ENCODE results near the gene OIP5. TPM values are rescaled to one million over a fixed set of nuclear protein-coding genes. Genes with fewer than 3 reads are reported as not detected.

OIP5 gene
- total and polyA plus RNA-seq, 2 of the 13 experiments (the other 11 are each of a cell fraction or from before 2014, with no cell fraction given) = 10.7 to 38.0 TPM

- TF ChIP-seq, protein P1, sequence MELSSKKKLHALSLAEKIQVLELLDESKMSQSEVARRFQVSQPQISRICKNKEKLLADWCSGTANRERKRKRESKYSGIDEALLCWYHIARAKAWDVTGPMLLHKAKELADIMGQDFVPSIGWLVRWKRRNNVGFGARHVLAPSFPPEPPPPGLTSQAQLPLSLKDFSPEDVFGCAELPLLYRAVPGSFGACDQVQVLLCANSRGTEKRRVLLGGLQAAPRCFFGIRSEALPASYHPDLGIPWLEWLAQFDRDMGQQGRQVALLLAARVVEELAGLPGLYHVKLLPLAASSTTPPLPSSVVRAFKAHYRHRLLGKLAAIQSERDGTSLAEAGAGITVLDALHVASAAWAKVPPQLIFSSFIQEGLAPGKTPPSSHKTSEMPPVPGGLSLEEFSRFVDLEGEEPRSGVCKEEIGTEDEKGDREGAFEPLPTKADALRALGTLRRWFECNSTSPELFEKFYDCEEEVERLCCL (CRISPR knock-in tag; IDR thresholded peaks at IDR 0.05; ENCODE audit: borderline replicate concordance) = no peak
- TF ChIP-seq ZMAT3 (CRISPR knock-in tag; conservative IDR thresholded peaks at IDR 0.05) = no peak; the same call in 1 of the 2 replicates
- TF ChIP-seq ZFP90 (CRISPR knock-in tag; IDR thresholded peaks at IDR 0.05; ENCODE audit: borderline replicate concordance) = peak; percentile 58
- no peak for TF ChIP-seq ZNF180 (CRISPR knock-in tag; IDR thresholded peaks at IDR 0.05; ENCODE audit: borderline replicate concordance, low read depth)
- no peak for TF ChIP-seq FOXO1 (CRISPR knock-in tag; IDR thresholded peaks at IDR 0.05)
- TF ChIP-seq GABPB1 (CRISPR knock-in tag; IDR thresholded peaks at IDR 0.05) = peak; percentile 55; the same call in 1 of the 2 replicates
- TF ChIP-seq LCORL (IDR thresholded peaks at IDR 0.05) = no peak
- peak; percentile 57; the same call in 1 of the 2 replicates for TF ChIP-seq LCORL (CRISPR knock-in tag; IDR thresholded peaks at IDR 0.05)
- TF ChIP-seq ZNF138 (CRISPR knock-in tag; IDR thresholded peaks at IDR 0.05; ENCODE audit: low read depth) = 0 out of 2 replicates have a peak, but pooled peaks have one; percentile 8
- no peak for TF ChIP-seq SMARCC2 (IDR thresholded peaks at IDR 0.05)
- no peak for TF ChIP-seq HNF4A (CRISPR knock-in tag; IDR thresholded peaks at IDR 0.05)
- no peak; the same call in 1 of the 2 replicates for TF ChIP-seq ZNF431 (CRISPR knock-in tag; IDR thresholded peaks at IDR 0.05; ENCODE audit: borderline replicate concordance, low read depth)
- TF ChIP-seq IRF9 (CRISPR knock-in tag; IDR thresholded peaks at IDR 0.05; ENCODE audit: borderline replicate concordance) = peak; percentile 46; the same call in 1 of the 2 replicates
- TF ChIP-seq ZNF883 (CRISPR knock-in tag; IDR thresholded peaks at IDR 0.05; ENCODE audit: not compliant biosample characterization) = peak; percentile 66
- TF ChIP-seq, protein P2, sequence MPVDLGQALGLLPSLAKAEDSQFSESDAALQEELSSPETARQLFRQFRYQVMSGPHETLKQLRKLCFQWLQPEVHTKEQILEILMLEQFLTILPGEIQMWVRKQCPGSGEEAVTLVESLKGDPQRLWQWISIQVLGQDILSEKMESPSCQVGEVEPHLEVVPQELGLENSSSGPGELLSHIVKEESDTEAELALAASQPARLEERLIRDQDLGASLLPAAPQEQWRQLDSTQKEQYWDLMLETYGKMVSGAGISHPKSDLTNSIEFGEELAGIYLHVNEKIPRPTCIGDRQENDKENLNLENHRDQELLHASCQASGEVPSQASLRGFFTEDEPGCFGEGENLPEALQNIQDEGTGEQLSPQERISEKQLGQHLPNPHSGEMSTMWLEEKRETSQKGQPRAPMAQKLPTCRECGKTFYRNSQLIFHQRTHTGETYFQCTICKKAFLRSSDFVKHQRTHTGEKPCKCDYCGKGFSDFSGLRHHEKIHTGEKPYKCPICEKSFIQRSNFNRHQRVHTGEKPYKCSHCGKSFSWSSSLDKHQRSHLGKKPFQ (CRISPR knock-in tag; IDR thresholded peaks at IDR 0.05; ENCODE audit: insufficient replicate concordance) = no peak
- TF ChIP-seq ZBTB21 (CRISPR knock-in tag; IDR thresholded peaks at IDR 0.05) = no peak
- TF ChIP-seq ZNF556 (CRISPR knock-in tag; IDR thresholded peaks at IDR 0.05; ENCODE audit: borderline replicate concordance) = peak; percentile 39; the same call in 1 of the 2 replicates
- no peak for TF ChIP-seq ZNF12 (CRISPR knock-in tag; IDR thresholded peaks at IDR 0.05)
- TF ChIP-seq, protein P3, sequence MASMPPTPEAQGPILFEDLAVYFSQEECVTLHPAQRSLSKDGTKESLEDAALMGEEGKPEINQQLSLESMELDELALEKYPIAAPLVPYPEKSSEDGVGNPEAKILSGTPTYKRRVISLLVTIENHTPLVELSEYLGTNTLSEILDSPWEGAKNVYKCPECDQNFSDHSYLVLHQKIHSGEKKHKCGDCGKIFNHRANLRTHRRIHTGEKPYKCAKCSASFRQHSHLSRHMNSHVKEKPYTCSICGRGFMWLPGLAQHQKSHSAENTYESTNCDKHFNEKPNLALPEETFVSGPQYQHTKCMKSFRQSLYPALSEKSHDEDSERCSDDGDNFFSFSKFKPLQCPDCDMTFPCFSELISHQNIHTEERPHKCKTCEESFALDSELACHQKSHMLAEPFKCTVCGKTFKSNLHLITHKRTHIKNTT (CRISPR knock-in tag; IDR thresholded peaks at IDR 0.05) = no peak
- no peak; the same call in 1 of the 2 replicates for TF ChIP-seq ZNF761 (CRISPR knock-in tag; conservative IDR thresholded peaks at IDR 0.05)
- no peak for TF ChIP-seq ZNF33A (CRISPR knock-in tag; IDR thresholded peaks at IDR 0.05; ENCODE audit: borderline replicate concordance)
- TF ChIP-seq, protein P4, sequence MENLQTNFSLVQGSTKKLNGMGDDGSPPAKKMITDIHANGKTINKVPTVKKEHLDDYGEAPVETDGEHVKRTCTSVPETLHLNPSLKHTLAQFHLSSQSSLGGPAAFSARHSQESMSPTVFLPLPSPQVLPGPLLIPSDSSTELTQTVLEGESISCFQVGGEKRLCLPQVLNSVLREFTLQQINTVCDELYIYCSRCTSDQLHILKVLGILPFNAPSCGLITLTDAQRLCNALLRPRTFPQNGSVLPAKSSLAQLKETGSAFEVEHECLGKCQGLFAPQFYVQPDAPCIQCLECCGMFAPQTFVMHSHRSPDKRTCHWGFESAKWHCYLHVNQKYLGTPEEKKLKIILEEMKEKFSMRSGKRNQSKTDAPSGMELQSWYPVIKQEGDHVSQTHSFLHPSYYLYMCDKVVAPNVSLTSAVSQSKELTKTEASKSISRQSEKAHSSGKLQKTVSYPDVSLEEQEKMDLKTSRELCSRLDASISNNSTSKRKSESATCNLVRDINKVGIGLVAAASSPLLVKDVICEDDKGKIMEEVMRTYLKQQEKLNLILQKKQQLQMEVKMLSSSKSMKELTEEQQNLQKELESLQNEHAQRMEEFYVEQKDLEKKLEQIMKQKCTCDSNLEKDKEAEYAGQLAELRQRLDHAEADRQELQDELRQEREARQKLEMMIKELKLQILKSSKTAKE (CRISPR knock-in tag; IDR thresholded peaks at IDR 0.05; ENCODE audit: borderline replicate concordance) = 0 out of 2 replicates have a peak, but pooled peaks have one; percentile 17
Observed at GRCh38 chr15:41332194-41333025, at the start of gene OIP5, which contains the start of gene NUSAP1 (continued).
